ENCODE measurements around the gene LARP4B.

DNA sequence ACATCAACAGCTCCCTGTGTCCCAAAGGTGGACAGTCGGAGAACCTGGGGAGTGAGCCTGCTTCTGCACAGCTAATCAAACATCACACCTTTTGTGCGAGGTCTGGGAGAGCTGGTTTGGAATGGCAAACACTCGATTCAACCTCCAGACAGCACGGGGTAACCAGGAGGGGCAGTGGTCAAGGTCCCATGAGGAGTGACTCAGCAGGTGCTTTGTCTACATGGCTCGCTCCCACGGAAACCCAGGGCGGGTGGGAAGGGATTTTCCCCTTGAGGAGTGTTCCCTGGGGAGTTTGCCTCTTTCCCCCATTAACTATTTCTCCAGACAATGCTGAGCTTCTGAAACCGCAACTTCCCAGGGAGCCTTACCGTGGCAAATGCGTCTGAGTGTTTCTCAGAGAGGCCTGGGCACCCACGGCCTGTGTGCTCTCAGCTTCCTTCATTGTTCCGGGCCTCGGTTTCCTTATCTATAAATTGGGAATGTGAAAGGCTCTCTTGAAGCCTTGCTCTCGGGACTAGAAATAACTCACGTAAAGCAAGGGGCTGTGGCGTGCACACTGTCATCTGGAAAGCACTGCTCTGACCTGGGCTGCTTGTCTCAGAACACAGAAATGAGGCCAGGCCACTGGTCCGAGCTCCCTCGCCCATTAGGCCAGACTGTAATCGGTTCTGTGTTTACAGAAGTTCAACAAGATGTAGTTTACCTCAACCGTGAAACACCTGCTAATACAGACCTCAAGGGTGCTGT lies 42.7 kb upstream of the LARP4B start:
- no peak for TF ChIP-seq POLR2AphosphoS5 (IDR thresholded peaks at IDR 0.05; ENCODE audit: low read depth, low read length)
- TF ChIP-seq, protein P1, sequence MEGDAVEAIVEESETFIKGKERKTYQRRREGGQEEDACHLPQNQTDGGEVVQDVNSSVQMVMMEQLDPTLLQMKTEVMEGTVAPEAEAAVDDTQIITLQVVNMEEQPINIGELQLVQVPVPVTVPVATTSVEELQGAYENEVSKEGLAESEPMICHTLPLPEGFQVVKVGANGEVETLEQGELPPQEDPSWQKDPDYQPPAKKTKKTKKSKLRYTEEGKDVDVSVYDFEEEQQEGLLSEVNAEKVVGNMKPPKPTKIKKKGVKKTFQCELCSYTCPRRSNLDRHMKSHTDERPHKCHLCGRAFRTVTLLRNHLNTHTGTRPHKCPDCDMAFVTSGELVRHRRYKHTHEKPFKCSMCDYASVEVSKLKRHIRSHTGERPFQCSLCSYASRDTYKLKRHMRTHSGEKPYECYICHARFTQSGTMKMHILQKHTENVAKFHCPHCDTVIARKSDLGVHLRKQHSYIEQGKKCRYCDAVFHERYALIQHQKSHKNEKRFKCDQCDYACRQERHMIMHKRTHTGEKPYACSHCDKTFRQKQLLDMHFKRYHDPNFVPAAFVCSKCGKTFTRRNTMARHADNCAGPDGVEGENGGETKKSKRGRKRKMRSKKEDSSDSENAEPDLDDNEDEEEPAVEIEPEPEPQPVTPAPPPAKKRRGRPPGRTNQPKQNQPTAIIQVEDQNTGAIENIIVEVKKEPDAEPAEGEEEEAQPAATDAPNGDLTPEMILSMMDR (IDR thresholded peaks at IDR 0.05): no peak
- TF ChIP-seq FOXJ3 (CRISPR knock-in tag; IDR thresholded peaks at IDR 0.05): no peak
- TF ChIP-seq MXI1 (IDR thresholded peaks at IDR 0.05; ENCODE audit: low read depth, low read length): no peak
- no peak for TF ChIP-seq IRF3 (IDR thresholded peaks at IDR 0.05; ENCODE audit: low read depth, low read length)
- no peak for TF ChIP-seq FOXM1 (IDR thresholded peaks at IDR 0.05; ENCODE audit: low read depth)
- no peak for TF ChIP-seq TEAD4 (IDR thresholded peaks at IDR 0.05; ENCODE audit: borderline replicate concordance, insufficient read depth)
- TF ChIP-seq SIN3A (IDR thresholded peaks at IDR 0.05; ENCODE audit: borderline replicate concordance, low read depth, low read length): no peak
- TF ChIP-seq TAF1 (IDR thresholded peaks at IDR 0.05; ENCODE audit: borderline replicate concordance, low read depth, low read length): no peak
- no peak for TF ChIP-seq YY1 (IDR thresholded peaks at IDR 0.05; ENCODE audit: low read depth)
